Motor neuron (in vitro differentiated cells): Measurements from ENCODE around the gene THEM5. TPM values are rescaled to one million over a fixed set of nuclear protein-coding genes. Genes with fewer than 3 reads are reported as not detected.

Source experiments
- ATAC-seq, 8 experiments: fragments of 200-7000 bp; cut with Tn5 transposase; replicated peaks in 6 of 8; 2 replicates each; pipeline ENCODE4 v1.8.0; 2021; ENCODE audit warnings: mild to moderate bottlenecking in 8 of 8, moderate library complexity in 8 of 8
- H3K27ac ChIP-seq, 2 donors: fragments of 250-450 bp; sonication (Bioruptor Pico); 2 replicates each; pipeline ENCODE4 v1.9.0; 2021; ENCODE audit warnings: antibody characterized with exemption in 2 of 2, mild to moderate bottlenecking in 2 of 2, moderate library complexity in 1 of 2
- H3K4me1 ChIP-seq, 2 donors: fragments of 250-450 bp; sonication (Bioruptor Pico); replicated peaks in 1 of 2; 2 replicates each; pipeline ENCODE4 v1.6.1; 2021; ENCODE audit warnings: antibody characterized with exemption in 2 of 2, mild to moderate bottlenecking in 2 of 2, moderate library complexity in 1 of 2
- H3K4me3 ChIP-seq, 5 donors: fragments of 250-450 bp; sonication (Bioruptor Pico); 2 replicates each; pipeline ENCODE4 v1.9.0; 2021; ENCODE audit warnings: antibody characterized with exemption in 5 of 5, mild to moderate bottlenecking in 5 of 5, moderate library complexity in 4 of 5
- WGBS, 10 experiments: fragments of 450-650 bp; shearing (Covaris generic); methylation state at CpG; one replicate each; pipeline ENCODE4 v1.0.0; 2022; 5-methylcytosine and 5-hydroxymethylcytosine counted together
- in situ Hi-C, 9 experiments: fragments of 400-800 bp; cut with MboI; loops; one replicate each; pipeline ENCODE4 v1.15.0; 2021; ENCODE audit warnings: low sequenced_read_pairs in 9 of 9, low pct_unique_long_range_greater_than_20kb in 2 of 9; ENCODE audit not compliant: unreplicated experiment in 9 of 9
- total RNA-seq, 8 experiments: library from RNA; unstranded; fragments of 300-600 nt; gene quantifications; 2 replicates each; pipeline versions ENCODE4 v1.2.3 to v1.2.4, GENCODE V29; 2022

Gene THEM5
- total RNA-seq, 8 experiments from 2014 or later, result 1.8 TPM; not detected in 7

- no peak overlapping the region for H3K27ac ChIP-seq
- no peak overlapping the region for H3K4me3 ChIP-seq
- ATAC-seq, result no peak
- H3K4me1 ChIP-seq, result no peaks in the 10 kb centered on the region
- 40 to 100% (median 56%) methylated on average over 1 to 4 of the region's 7 CpGs; no CpG with 5 or more reads in 4 of the 10 experiments for WGBS, 10 experiments
- in situ Hi-C loops, result no loop called here
Measured at GRCh38 chr1:151819976-151820623, 33.4 kb downstream of the THEM5 start.

DNA sequence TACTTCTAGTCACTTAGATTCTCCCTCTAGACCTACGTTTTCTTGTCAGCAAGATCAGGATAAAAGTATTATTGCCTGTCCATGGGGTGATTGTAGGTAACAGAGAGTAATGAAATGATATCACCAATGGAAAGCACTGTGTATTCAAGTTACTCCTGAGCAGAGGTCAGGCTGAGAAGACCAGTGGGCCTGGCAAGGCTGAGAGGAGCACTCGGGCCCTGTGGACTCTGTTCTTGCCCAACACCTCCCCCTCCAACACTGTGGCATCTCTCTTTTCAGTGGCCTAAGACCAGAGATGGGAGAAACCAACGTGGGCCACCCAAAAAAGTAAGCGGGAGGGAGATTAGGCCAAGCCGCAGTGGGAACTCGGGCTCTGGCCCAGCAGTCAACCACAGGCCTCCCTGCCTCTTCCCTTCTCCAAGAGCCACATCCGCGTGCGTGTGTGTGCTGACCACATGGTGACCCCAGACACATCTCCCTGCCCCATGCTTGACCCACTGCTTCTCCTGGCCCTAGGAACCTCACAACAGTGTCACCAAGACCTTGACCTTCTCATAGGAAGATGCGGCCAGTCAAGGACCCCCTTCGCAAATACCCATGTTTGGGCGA lies 34.2 kb downstream of the THEM5 start:
- H3K27ac ChIP-seq, result no peak overlapping the region
- in situ Hi-C loops, result no loop called here
- H3K4me1 ChIP-seq, result no peaks in the 10 kb centered on the region
- H3K4me3 ChIP-seq, result no peak overlapping the region
- no peak for ATAC-seq
- 40 to 89% (median 69%) methylated on average over 1 to 7 of the region's 12 CpGs; no CpG with 5 or more reads in 2 of the 10 experiments for WGBS, 10 experiments

GRCh38 chr1:151817353-151817730 lies 36.2 kb downstream of the THEM5 start:
- Histone ChIP-seq H3K27ac (no peak overlapping the region), H3K4me3 (no peak overlapping the region), H3K4me1 (no peaks in the 10 kb centered on the region)
- in situ Hi-C loops, result no loop called here
- WGBS, 10 experiments, result 55 to 56% methylated on average over 6 to 7 of the region's 7 CpGs; no CpG with 5 or more reads in 8 of the 10 experiments
- ATAC-seq, result peak in 1 of 8 experiments; percentile 41

- in situ Hi-C loops, result no loop called here
- ATAC-seq, result peak in 4 of 8 experiments; percentile 43 to 77 (median 52)
- no peak overlapping the region for H3K4me3 ChIP-seq
- no peak overlapping the region for H3K27ac ChIP-seq
- 42 to 100% (median 82%) methylated on average over 1 to 23 of the region's 26 CpGs; no CpG with 5 or more reads in 1 of the 10 experiments for whole genome bisulfite sequencing, 10 experiments
- no peaks in the 10 kb centered on the region for H3K4me1 ChIP-seq
Measured at GRCh38 chr1:151816548-151817352, 36.8 kb downstream of the THEM5 start.

- ATAC-seq, result no peak
- WGBS, 10 experiments, result 40 to 94% (median 70%) methylated on average over 1 to 6 of the region's 12 CpGs; no CpG with 5 or more reads in 5 of the 10 experiments
- Histone ChIP-seq H3K4me1 (no peaks in the 10 kb centered on the region), H3K4me3 (no peak overlapping the region), H3K27ac (no peak overlapping the region)
- in situ Hi-C loops, result no loop called here
Measured at GRCh38 chr1:151815716-151816327, 37.7 kb downstream of the THEM5 start.

- ATAC-seq, result no peak
- Histone ChIP-seq H3K4me3 (no peak overlapping the region), H3K4me1 (peaks cover 0 to under 1% of the 10 kb centered on the region in 2 donors), H3K27ac (no peak overlapping the region)
- WGBS, 10 experiments, result 7 to 100% (median 72%) methylated on average over 3 to 6 of the region's 8 CpGs; no CpG with 5 or more reads in 5 of the 10 experiments
- in situ Hi-C loops, result no loop called here
Measured at GRCh38 chr1:151814971-151815545, 38.5 kb downstream of the THEM5 start.

DNA sequence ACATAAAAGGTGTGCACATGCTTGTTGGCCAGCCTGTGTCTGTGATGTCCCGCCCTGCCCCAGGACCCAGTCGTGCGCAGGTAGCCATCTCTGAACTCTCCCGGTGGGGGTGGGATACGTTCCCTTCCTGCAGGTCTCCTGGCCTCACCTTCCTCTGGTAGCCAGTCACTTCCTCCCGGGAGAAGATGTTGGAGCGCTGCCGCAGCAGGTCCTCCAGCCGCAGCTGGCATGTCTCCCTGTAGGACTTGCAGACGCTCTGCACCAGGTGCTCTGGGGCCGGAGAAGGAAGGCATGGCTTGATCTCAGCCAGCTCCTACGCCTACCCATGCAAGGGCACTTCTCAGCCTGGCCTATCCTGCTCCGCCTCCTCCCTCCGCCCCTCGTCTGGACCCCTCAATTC lies 39.1 kb downstream of the THEM5 start:
- in situ Hi-C loops, result no loop called here
- 22 to 96% (median 64%) methylated on average over 3 to 9 of the region's 15 CpGs; no CpG with 5 or more reads in 4 of the 10 experiments for WGBS, 10 experiments
- H3K4me3 ChIP-seq, result no peak overlapping the region
- H3K27ac ChIP-seq, result no peak overlapping the region
- H3K4me1 ChIP-seq, result peaks cover 0 to 6% of the 10 kb centered on the region in 2 donors
- ATAC-seq, result no peak

- Histone ChIP-seq H3K4me3 (no peak overlapping the region), H3K27ac (no peak overlapping the region), H3K4me1 (peaks cover 0 to 6% of the 10 kb centered on the region in 2 donors)
- 50 to 92% (median 59%) methylated on average over 2 to 10 of the region's 12 CpGs; no CpG with 5 or more reads in 2 of the 10 experiments for WGBS, 10 experiments
- ATAC-seq, result no peak
- in situ Hi-C loops, result no loop called here
Measured at GRCh38 chr1:151813271-151813977, 40.1 kb downstream of the THEM5 start.

DNA sequence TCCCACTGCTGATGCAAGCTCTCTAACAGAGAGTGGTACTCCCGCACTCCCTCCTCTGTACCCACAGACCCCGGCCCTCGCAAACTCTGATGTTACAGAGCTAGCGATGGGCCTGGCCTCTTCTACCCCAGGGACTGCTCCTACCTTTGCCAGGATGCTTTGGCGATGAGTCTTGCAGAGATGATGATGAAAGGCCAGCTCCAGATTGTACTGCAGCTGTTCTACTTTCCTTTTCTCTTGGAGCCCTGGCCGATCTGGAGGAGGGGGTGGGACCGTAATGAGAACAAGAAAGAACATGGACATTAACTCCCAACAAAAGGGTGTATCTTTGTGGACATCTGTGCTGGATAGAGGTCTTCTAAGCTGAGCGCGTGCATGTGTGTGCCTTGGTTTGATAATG lies 42.3 kb downstream of the THEM5 start:
- H3K4me1 ChIP-seq, result peaks cover 0 to 6% of the 10 kb centered on the region in 2 donors
- peak in 3 of 8 experiments; percentile 9 to 71 (median 47) for ATAC-seq
- in situ Hi-C loops, result no loop called here
- 20 to 96% (median 84%) methylated on average over 2 to 8 of the region's 9 CpGs; no CpG with 5 or more reads in 2 of the 10 experiments for WGBS, 10 experiments
- no peak overlapping the region for H3K4me3 ChIP-seq
- H3K27ac ChIP-seq, result no peak overlapping the region

DNA sequence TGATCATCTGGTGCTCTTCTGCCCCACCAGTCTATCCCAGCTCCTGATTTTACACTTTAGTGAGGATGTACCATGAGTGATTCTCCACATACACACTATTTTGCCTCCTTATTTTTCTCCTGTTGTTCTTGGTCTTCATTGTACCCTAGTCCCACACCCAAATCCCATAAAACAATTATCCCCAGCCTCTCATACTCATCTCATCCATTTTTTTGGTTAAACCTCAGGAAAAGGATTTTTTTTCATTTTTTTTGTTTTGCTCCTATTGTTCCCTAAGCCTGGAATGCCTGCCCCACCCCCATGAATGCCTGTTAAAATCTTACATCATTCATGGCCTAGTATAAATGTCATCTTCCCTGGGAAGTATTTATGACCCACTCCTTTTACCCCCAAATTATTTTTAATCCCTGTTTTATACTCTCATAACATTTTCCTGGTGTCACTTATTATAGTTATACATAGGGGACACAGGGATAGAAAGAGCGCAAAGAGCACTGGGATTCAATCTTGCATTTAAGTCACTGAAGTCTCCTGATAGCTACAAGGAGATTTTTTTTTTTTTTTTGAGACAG lies 43.4 kb downstream of the THEM5 start:
- H3K27ac ChIP-seq, result no peak overlapping the region
- peaks cover 0 to 6% of the 10 kb centered on the region in 2 donors for H3K4me1 ChIP-seq
- ATAC-seq, result no peak
- in situ Hi-C loops, result no loop called here
- no peak overlapping the region for H3K4me3 ChIP-seq
- WGBS, 10 experiments, result 80 to 100% (median 100%) methylated on average over 1 of the region's 1 CpG; no CpG with 5 or more reads in 2 of the 10 experiments

DNA sequence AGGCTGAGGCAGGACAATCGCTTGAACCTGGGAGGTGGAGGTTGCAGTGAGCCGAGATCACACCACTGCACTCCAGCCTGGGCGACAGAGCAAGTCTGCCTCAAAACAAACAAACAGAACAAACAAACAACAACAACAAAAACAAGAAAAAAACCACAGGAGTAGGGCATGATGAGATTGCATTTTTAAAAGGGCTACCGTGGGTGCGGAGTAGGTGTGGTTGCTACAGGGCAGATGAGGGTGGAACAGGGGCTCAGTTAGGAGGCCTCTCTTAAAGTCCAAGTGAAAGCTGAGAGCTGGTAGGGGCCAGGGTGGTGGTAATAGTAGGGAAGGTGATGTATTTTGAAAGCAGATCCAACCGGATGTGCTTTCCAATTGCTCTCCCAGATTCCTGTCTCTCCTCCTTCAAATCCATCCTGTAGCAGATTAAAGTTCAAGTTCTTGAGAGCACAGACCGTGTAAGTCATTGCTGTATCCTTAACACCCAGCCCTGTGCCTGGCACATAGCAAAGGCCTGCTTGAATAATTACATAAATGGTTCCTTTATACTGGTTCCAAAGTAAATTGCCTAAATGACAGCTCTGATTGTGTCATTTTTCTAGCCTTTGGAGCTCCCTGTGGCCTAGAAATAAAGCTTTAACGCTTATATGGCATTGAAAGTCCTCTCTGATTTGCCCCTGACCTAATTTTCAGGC lies 44.1 kb downstream of the THEM5 start:
- no peak overlapping the region for H3K4me3 ChIP-seq
- H3K27ac ChIP-seq, result no peak overlapping the region

More for the DNA sequence above, 44.1 kb downstream of the THEM5 start:
- in situ Hi-C loops, result no loop called here
- peaks cover 0 to 6% of the 10 kb centered on the region in 2 donors for H3K4me1 ChIP-seq
- 13 to 93% (median 70%) methylated on average over 2 to 6 of the region's 8 CpGs; no CpG with 5 or more reads in 1 of the 10 experiments for WGBS, 10 experiments
- peak in 5 of 8 experiments; percentile 22 to 87 (median 24) for ATAC-seq
